Uterus (tissue), 4 donors: ENCODE data around the gene PLEKHD1. TPM values are rescaled to one million over a fixed set of nuclear protein-coding genes. Genes with fewer than 3 reads are reported as not detected.
A peak's percentile ranks its signal among the peaks of the same experiment; 100 is the strongest.

Experiments used
- DNase-seq, 2 donors: peaks; one replicate each; pipeline ENCODE4 v3.0.0-alpha.2; 2019 to 2020
- H3K27ac ChIP-seq, 2 donors: fragments of 200-600 bp; sonication (generic); 1 replicate in 1 of 2; 2 replicates in 1 of 2; pipeline ENCODE4 v1.5.1; 2016 to 2018
- H3K27me3 ChIP-seq, 2 donors: fragments of 200-600 bp; sonication (generic); one replicate each; pipeline ENCODE4 v1.5.1; 2018 to 2019; ENCODE audit warnings: control low read depth in 1 of 2
- H3K36me3 ChIP-seq, 2 donors: fragments of 200-600 bp; sonication (generic); one replicate each; pipeline ENCODE4 v1.5.1; 2019; ENCODE audit warnings: control low read depth in 1 of 2
- H3K4me1 ChIP-seq, 2 donors: fragments of 200-600 bp; sonication (generic); one replicate each; pipeline ENCODE4 v1.5.1; 2018 to 2019; ENCODE audit warnings: control low read depth in 1 of 2
- H3K4me3 ChIP-seq, 2 donors: fragments of 200-600 bp; sonication (generic); 1 replicate in 1 of 2; 2 replicates in 1 of 2; pipeline ENCODE4 v1.5.1; 2018 to 2019; ENCODE audit warnings: mild to moderate bottlenecking in 1 of 2
- H3K9me3 ChIP-seq, 2 donors: fragments of 200-600 bp; sonication (generic); one replicate each; pipeline ENCODE4 v1.5.1; 2019; ENCODE audit warnings: control low read depth in 1 of 2
- POLR2A ChIP-seq, 2 donors: fragments of 450-650 bp; IDR thresholded peaks; one replicate each; pipeline ENCODE4 v1.6.1; 2016; ENCODE audit warnings: antibody characterized with exemption in 2 of 2, mild to moderate bottlenecking in 1 of 2, moderate library complexity in 1 of 2
- intact Hi-C: fragments of 100-400 bp; cut with DNase I; formaldehyde crosslinking; loops from one replicate; pipeline ENCODE4 v1.15.1; 2023; ENCODE audit warnings: low total_unique reads
- total RNA-seq, 4 donors: library from RNA; depleted of rRNA in 3 of 4; stranded (reverse); fragments of >200 nt in 3 of 4; gene quantifications; one replicate each; pipeline versions ENCODE4 v1.1.0 to v1.2.4, GENCODE V29; 2014 to 2023
- TF ChIP-seq, protein P1 (sequence below), 4 experiments: fragments of 200-600 bp in 2 of 4; fragments of 450-650 bp in 2 of 4; sonication (generic) in 2 of 4; IDR thresholded peaks; one replicate each; pipeline ENCODE4 v1.5.1; 2016 to 2019; ENCODE audit warnings: antibody characterized with exemption in 4 of 4, mild to moderate bottlenecking in 2 of 4, moderate library complexity in 1 of 4
- donor health status: DM: yes; HTN: yes; CAD: no.

The PLEKHD1 gene
- total RNA-seq, 4 donors from 2014 or later, result 0.24 to 0.76 TPM; not detected in 2

DNA sequence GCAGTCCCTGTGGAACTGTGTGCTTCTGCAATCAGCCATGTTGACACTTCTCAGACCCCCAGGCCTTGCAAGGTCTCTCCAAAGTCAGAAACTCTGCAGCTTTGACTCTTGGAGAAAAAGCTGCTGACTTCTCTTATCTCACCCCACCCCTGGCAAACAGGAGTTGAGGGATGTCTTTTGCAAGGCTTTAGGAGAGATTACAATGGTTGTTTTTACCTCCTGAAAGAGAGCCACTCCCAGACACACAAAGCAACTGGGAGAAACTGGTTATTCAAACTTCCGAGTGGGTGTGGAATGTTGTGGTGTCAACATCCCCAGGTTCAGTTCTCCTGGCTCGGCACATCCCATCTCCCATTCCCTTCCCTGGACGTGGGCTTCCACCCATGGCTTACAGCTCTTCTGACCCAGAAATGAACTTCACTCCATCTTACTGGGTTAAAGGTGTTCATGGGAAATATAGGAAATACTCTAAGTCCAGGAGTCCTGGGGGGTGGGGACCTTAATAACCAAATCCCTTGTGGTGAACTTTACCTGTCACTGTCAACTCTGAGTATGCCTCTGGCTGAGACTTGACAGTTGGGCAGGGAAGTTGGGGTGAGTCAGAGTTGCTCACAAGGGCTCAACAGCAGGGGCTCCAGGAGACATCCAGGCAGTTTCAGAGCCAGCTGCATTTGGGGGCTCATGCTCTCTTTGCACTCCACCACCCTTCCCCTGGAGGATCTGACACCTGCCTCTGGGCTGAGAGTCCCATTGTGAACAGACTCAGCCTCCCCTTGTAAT lies 48.2 kb downstream of the PLEKHD1 start:
- TF ChIP-seq, protein P1, sequence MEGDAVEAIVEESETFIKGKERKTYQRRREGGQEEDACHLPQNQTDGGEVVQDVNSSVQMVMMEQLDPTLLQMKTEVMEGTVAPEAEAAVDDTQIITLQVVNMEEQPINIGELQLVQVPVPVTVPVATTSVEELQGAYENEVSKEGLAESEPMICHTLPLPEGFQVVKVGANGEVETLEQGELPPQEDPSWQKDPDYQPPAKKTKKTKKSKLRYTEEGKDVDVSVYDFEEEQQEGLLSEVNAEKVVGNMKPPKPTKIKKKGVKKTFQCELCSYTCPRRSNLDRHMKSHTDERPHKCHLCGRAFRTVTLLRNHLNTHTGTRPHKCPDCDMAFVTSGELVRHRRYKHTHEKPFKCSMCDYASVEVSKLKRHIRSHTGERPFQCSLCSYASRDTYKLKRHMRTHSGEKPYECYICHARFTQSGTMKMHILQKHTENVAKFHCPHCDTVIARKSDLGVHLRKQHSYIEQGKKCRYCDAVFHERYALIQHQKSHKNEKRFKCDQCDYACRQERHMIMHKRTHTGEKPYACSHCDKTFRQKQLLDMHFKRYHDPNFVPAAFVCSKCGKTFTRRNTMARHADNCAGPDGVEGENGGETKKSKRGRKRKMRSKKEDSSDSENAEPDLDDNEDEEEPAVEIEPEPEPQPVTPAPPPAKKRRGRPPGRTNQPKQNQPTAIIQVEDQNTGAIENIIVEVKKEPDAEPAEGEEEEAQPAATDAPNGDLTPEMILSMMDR (IDR thresholded peaks at IDR 0.05), result no peak
- no peak for TF ChIP-seq POLR2A (IDR thresholded peaks at IDR 0.05)
- DNase-seq, result no peak
- no peak overlapping the region for H3K4me3 ChIP-seq
- intact Hi-C loops, result no loop called here
- H3K27me3 ChIP-seq, result no peaks in the 10 kb centered on the region
- H3K27ac ChIP-seq, result no peak overlapping the region
- no peaks in the 10 kb centered on the region for H3K36me3 ChIP-seq
- H3K4me1 ChIP-seq, result no peaks in the 10 kb centered on the region
- no peaks in the 10 kb centered on the region for H3K9me3 ChIP-seq

DNA sequence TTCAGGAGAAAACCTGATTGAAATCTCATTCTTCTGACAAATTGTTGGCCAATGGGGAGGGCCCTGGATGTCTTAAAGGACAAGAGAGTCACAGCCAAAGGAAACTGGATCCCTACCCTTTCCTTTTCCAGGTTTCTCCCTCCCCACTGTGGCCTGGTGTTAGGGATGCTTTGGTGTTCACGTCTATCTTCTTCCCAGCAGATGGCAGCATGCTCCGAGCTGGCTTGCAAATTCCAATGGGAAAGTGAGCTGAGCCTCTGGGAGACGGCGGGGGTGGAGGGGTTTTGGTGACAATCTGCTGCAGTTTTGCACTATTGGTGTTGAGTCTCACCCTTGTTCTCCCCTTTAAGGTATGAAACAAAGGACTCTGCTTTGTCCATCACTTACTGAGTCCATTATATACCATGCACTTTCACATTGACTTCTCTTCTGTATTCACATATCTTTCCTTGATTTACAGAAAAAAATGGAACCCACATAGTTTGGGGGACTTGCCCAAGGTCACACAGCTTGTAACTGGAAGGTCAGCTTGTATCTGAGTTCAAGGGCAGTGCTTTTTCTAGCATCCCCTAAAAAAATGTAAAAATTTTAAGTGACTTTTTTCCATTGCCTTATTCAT lies 50.8 kb downstream of the PLEKHD1 start:
- no peak overlapping the region for H3K4me3 ChIP-seq
- no peaks in the 10 kb centered on the region for H3K9me3 ChIP-seq
- intact Hi-C loops, result no loop called here
- H3K27ac ChIP-seq, result no peak overlapping the region
- peak in 1 of 2 donors; percentile 24 for DNase-seq
- H3K4me1 ChIP-seq, result no peaks in the 10 kb centered on the region
- H3K27me3 ChIP-seq, result no peaks in the 10 kb centered on the region
- TF ChIP-seq, protein P1 (IDR thresholded peaks at IDR 0.05), result peak; percentile 19 to 52 (median 42)
- no peak for TF ChIP-seq POLR2A (IDR thresholded peaks at IDR 0.05)
- no peaks in the 10 kb centered on the region for H3K36me3 ChIP-seq

DNA sequence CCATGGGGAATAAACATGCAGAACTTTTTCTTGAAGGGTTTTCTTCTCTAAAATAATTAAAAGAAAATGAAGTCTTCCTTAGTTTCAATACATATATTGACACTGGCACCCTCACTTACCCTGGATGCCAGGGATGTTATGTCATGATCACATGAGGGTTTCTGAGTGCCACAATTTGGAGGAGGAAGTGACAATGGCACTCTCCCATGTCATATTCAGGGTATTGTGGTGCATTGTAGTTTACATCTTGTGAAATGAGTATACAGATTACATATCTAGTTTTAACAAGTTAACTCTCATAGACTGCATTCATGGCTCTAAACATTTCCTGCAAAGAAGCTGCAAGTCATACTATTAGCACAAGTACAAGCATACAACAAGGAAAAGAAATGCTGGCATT lies 52.4 kb downstream of the PLEKHD1 start:
- TF ChIP-seq, protein P1 (IDR thresholded peaks at IDR 0.05), result no peak
- no peak for TF ChIP-seq POLR2A (IDR thresholded peaks at IDR 0.05)
- Histone ChIP-seq H3K27ac (no peak overlapping the region), H3K4me3 (no peak overlapping the region), H3K36me3 (no peaks in the 10 kb centered on the region), H3K9me3 (no peaks in the 10 kb centered on the region), H3K4me1 (no peaks in the 10 kb centered on the region), H3K27me3 (no peaks in the 10 kb centered on the region)
- DNase-seq, result no peak
- intact Hi-C loops, result no loop called here

DNA sequence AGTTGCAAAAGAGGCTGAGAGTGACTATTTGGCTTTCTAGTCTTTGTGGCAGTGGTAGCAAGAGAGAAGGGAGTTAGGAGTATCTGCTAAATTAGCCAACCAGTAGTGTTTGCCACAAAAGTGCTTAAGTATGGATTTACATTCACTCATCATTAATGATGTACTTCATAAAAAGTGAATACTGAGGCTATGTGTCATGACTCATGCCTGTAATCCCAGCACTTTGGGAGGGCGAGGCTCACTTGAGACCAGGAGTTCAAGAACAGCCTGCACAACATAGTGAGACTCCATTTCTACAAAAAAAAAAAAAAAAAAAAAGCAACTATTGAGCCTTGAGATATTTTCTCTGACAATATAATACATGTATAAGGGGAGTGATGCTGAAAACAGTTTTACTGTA lies 53.4 kb downstream of the PLEKHD1 start:
- TF ChIP-seq, protein P1 (IDR thresholded peaks at IDR 0.05), result no peak
- TF ChIP-seq POLR2A (IDR thresholded peaks at IDR 0.05), result no peak
- no peak for DNase-seq
- Histone ChIP-seq H3K4me1 (no peaks in the 10 kb centered on the region), H3K9me3 (no peaks in the 10 kb centered on the region), H3K36me3 (no peaks in the 10 kb centered on the region), H3K4me3 (no peak overlapping the region), H3K27ac (no peak overlapping the region), H3K27me3 (no peaks in the 10 kb centered on the region)
- intact Hi-C loops, result no loop called here

DNA sequence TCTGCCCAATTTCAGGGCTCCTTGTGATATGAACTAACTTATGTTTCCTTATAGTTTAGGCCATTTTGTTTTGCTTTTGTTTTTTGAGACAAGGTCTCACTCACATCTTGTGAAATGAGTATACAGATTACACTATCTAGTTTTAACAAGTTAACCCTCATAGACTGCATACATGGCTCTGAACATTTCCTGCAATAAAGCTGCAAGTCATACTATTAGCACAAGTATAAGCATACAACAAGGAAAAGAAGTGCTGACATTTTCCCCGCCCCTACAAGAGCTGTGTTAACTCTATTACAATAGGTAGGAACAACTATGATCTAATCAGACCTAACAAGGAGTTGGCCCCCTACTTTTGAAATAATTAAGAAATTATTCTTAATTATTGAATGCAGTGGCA lies 54.2 kb downstream of the PLEKHD1 start:
- no peak overlapping the region for H3K4me3 ChIP-seq
- no peak for DNase-seq
- intact Hi-C loops, result no loop called here
- no peaks in the 10 kb centered on the region for H3K4me1 ChIP-seq
- no peak overlapping the region for H3K27ac ChIP-seq
- H3K27me3 ChIP-seq, result no peaks in the 10 kb centered on the region
- H3K36me3 ChIP-seq, result no peaks in the 10 kb centered on the region
- H3K9me3 ChIP-seq, result no peaks in the 10 kb centered on the region
- TF ChIP-seq, protein P1 (IDR thresholded peaks at IDR 0.05), result no peak
- no peak for TF ChIP-seq POLR2A (IDR thresholded peaks at IDR 0.05)
